ENCODE results near the gene CNNM4.

CNNM4 gene

GRCh38 chr2:96760036-96760985 lies at the start of gene CNNM4:
Gene CNNM4 (plus strand): TSS chr2:96760902. CDS start chr2:96761000, 98 bp downstream.
- DNase-seq (ENCODE audit: insufficient read length, low spot score), result peak; percentile 99
- FAIRE-seq, result peak; percentile 88

- FAIRE-seq (no peak), DNase-seq (ENCODE audit: insufficient read length, low spot score) (no peak)
Observed at GRCh38 chr2:96710985-96711384, 49.7 kb upstream of the CNNM4 start.

- FAIRE-seq (peak; percentile 4), DNase-seq (ENCODE audit: insufficient read length, low spot score) (no peak)
Observed at GRCh38 chr2:96715658-96716057, 45.0 kb upstream of the CNNM4 start.

GRCh38 chr2:96716388-96716787 lies 44.3 kb upstream of the CNNM4 start:
- FAIRE-seq (peak; percentile 83), DNase-seq (ENCODE audit: insufficient read length, low spot score) (no peak)

GRCh38 chr2:96726131-96726530 lies 34.6 kb upstream of the CNNM4 start:
- no peak for DNase-seq (ENCODE audit: insufficient read length, low spot score)
- FAIRE-seq, result no peak

GRCh38 chr2:96727431-96727830 lies 33.3 kb upstream of the CNNM4 start:
- DNase-seq (ENCODE audit: insufficient read length, low spot score) (no peak), FAIRE-seq (no peak)

- FAIRE-seq, result no peak
- no peak for DNase-seq (ENCODE audit: insufficient read length, low spot score)
Observed at GRCh38 chr2:96729748-96730147, 31.0 kb upstream of the CNNM4 start.

GRCh38 chr2:96730212-96730611 lies 30.5 kb upstream of the CNNM4 start:
- FAIRE-seq, result no peak
- DNase-seq (ENCODE audit: insufficient read length, low spot score), result no peak

GRCh38 chr2:96733931-96734330 lies 26.8 kb upstream of the CNNM4 start:
- DNase-seq (ENCODE audit: insufficient read length, low spot score) (no peak), FAIRE-seq (no peak)

DNA sequence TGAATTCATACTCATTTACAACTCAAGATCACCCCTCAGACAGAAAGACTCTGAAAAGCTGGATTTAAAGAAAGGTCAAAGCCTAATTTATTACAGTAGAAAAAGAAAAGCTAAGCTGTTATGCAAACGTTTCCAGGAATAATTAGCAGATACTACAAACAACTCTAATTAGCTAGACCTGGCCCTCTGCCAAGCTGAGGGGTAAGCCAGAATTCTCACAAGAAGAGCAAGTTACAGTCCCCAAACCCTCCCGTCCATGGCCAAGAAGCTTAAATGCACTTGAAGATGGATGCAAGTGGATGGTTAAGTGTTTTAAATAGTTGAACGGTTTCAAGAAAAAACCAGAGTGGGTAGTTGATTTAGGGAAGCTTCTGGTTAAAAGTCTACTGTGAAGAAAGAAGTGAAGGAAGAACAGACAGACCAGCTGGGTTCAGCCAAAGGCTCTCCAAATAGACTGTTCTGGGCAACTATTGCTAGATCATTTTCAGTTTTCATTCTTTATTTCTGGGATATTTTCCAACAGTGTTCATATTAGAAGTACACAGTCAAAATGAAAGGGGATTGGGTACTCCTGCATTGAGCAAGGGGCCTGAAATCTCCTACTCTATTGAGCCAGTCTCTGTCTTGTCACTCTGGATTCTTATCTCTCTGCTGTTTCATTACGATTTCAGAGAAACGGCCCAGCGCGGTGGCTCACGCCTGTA lies 25.7 kb upstream of the CNNM4 start:
- no peak for DNase-seq (ENCODE audit: insufficient read length, low spot score)

GRCh38 chr2:96737251-96737650 lies 23.5 kb upstream of the CNNM4 start:
- no peak for FAIRE-seq
- no peak for DNase-seq (ENCODE audit: insufficient read length, low spot score)

More for the DNA sequence above, 25.7 kb upstream of the CNNM4 start:
- no peak for FAIRE-seq

DNA sequence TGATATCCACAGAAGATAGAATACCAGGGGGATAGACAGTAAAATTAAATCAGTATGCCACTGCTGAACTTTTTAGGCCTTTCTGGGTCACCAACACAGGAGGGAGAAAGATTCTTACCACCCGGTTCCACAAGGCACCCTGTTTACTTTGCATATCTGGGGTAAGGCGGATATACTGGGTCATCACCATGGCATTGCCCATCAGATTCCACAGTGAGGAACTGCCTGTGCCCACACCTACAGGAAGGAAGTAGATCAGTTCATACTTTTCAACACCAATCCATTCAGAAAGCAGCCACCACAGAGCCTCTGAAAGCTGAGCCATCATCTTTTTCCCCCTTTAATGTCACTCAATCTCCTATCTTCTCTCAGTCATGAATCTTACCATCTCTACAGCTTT lies 22.9 kb upstream of the CNNM4 start:
- DNase-seq (ENCODE audit: insufficient read length, low spot score) (no peak), FAIRE-seq (no peak)

DNA sequence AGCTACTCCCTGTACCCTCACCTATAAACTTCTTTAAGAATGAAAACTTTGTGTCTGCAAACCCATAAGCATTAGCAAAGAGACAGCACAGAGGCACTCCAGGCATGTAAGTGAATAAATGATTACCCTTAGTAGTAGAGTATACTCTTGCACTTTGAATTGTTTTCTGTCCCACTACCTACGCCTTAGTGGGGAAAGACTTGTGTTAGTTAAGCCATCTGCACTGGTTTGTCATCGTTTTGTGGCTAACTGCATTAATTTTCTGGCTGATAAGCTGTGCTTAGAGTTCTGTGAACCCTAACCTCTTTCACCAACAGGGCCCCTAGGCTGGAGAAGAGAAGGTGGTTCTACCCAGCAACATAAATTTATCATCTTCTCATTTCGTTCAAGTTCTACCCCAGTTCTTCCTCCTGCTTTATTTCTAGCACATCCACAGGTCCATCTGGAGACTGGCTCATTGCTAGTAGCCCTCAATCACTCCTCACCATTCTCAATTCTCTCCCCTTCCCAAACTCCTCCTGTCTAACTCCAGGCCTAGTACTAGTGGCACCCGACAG lies 21.5 kb upstream of the CNNM4 start:
- FAIRE-seq (no peak), DNase-seq (ENCODE audit: insufficient read length, low spot score) (no peak)

GRCh38 chr2:96739633-96740428 lies 20.9 kb upstream of the CNNM4 start, which contains the start of gene LMAN2L:
Gene LMAN2L (minus strand): TSS chr2:96740064. CDS start chr2:96740040, 24 bp downstream.
- FAIRE-seq (peak; percentile 94), DNase-seq (ENCODE audit: insufficient read length, low spot score) (peak; percentile 100)

GRCh38 chr2:96747061-96747617 lies 13.6 kb upstream of the CNNM4 start:
- DNase-seq (ENCODE audit: insufficient read length, low spot score) (no peak), FAIRE-seq (no peak)

DNA sequence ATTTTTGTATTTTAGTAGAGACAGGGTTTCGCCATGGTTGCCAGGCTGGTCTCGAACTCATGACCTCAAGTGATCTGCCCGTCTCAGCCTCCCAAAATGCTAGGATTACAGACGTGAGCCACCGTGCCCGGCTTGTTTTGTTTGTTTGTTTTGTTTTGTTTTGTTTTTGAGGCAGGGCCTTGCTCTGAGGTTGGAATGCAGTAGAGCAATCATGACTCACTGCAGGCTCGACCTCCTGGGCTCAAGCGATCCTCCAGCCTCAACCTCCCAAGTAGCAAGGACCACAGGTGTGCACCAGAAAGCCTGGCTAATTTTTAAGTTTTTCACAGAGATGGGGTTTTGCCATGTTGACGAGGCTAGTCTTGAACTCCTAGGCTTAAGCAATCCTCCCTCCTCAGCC lies 8.9 kb upstream of the CNNM4 start:
- DNase-seq (ENCODE audit: insufficient read length, low spot score) (no peak), FAIRE-seq (no peak)

DNA sequence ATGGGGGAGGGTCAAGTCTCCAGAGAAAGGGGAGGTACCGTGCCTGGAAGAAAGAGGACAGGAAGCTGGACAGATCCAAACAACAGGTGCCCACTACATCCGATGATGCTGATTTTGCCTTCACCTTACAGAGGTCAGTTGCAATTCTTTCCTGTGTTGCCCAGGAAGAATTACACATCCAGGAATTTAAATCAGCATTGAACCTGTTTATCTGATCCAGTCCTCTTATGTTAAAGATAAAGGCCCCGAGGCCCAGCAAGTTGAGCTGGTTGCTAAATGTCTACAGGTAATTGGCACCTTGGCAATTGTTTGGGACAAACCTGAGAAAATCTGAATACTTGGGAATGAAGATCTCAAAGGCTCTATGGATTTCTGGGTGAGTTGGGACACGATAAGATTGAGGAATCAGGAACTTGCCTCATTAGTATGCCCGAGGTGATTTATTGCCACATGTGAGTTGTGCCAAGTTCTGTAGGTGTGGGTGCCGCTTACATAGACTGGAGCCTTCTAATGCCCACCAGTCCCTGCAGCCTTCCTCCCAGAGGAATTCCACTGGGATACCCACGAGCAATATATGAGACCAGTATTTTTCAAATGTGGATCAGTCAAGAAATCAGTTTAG lies 6.9 kb upstream of the CNNM4 start:
- no peak for DNase-seq (ENCODE audit: insufficient read length, low spot score)
- FAIRE-seq, result peak; percentile 36

GRCh38 chr2:96754317-96754716 lies 6.4 kb upstream of the CNNM4 start:
- DNase-seq (ENCODE audit: insufficient read length, low spot score), result no peak
- no peak for FAIRE-seq

DNA sequence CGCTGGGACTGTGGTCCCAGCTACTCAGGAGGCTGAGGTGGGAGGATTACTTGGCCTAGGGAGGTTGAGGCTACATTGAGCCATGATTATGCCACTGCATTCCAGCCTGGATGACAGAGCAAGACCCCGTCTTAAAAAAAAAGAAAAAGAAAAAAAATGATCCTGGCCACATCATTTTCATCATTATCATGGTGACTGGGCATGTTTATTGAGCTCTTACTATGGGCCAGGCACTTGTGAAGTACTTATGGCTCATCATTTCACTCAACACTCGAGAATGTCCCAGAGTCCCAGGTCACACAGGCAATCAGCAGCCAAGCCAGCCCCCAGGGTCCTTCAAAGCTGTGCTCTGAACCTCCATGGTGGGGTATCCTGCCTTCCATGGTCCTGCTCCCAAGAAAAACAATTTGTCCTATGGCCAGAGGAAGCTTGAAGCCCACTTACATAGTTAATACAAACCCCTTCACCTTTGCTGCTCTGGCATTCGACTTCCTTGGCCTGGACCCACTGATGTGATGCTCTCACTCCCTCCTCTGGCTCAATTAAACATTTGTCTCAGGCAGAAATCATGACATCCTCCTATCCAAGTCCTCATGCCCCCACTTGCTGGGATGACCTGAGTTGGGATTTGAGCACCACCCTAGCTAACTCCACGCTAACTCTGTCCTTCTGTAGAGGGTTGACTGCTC lies 3.8 kb upstream of the CNNM4 start:
- FAIRE-seq (peak; percentile 64), DNase-seq (ENCODE audit: insufficient read length, low spot score) (peak; percentile 44)

Data from HTR-8/SVneo (cell line).